ENCODE data around the gene MADCAM1.
"Not testable (repeated sequence)": the region's sequence is repeated elsewhere in the genome, so short reads cannot be mapped to it uniquely, and the experiment has no call there.

Gene MADCAM1

DNA sequence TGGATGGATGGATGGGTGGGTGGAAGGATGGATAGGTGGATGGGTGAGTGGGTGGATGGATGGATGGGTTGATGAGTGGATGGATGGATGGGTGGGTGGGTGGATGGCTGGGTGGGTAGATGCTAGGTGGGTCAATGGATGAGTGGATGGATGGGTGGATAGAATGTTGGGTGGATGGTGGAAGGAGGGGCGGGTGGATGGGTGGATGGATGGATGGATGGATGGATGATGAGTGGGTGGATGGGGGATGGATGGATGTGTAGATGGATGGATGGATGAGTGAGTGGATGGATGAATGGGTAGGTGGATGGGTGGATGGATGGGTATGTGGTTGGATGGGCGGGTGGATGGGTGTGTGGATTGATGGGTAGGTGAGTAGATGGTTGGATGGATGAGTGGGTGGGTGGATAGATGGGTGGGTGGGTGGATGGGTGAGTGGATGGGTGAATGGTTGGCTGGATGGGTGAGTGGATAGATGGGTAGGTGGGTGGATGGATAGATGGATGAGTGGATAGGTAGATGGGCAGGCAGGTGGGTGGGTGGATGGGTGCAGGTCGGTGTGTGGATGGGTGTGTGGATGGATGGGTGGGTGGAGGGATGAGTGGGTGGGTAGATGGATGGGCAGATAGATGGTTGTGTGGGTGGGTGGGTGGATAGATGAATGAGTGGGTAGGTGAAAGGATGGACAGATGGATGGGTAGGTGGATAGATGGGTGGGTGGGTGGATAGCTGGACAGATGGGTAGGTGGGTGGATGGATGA, 31.1 kb upstream of the MADCAM1 start:
- no peak for DNase-seq

DNA sequence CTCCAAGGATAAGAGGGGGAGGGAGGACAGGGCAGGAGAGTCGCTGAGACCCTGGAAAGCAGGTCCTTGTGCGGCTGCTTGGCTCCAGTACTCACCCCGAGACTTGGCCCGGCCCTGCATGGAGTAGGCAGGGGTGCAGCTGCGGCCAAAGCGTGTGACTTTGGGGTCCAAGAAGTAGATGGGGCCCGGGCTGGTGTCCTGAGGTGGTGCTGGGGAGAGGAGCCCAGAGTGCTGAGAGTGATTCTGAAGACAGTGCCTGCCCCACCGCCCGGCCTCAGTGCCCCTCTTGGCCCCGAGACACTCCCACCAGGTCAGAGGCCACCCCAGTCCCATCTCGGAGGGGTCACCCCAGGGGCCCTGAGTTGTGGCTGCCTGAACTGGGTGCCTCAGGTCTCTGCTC, 28.7 kb upstream of the MADCAM1 start:
- DNase-seq: no peak

DNA sequence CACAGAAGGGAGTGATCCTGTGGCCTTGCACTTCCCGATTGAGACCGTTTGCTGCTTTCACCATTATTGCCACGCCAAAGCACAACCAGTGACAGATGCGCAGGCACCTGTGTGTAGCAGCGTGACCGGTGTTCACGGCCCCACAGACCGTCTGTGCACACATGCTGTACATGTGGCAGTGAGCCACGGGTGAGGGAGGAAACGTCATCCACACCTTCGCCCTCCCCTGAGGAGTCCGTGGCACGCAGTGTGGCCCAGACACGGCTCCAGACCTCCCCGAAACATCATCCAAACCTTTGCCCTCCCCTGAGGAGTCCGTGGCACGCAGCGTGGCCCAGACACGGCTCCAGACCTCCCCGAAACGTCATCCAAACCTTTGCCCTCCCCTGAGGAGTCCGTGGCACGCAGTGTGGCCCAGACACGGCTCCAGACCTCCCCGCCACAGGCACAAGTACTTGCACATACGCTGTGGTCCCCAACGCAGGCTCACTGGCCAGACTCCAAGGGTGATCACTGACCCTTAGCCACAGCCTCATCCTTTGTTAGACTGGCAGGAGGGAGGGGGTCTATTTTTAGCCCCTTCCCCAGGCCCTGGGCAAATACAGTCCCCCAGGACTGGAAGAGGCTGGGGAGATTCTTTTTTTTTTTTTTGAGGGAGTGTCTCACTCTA, 27.6 kb upstream of the MADCAM1 start:
- DNase-seq: no peak

DNA sequence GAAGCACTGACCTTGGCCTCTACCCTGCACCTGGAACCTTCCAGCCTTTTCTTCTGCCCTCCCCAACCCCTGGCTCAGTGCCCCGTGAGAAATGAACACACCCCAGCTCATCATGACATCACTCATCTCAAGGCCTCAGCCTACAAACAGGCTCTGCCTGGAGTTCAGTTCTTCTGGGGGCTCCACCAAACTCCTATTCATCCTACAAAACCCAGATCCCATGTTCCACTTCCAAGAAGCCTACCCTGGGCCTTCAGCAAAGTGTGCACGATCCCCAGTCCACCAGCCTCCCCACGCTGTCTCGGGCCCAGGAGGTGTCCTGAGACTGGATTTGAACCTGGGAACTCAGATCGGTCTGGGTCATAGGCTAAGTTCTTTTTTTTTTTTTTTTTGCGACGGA, 26.5 kb upstream of the MADCAM1 start:
- no peak for DNase-seq

DNA sequence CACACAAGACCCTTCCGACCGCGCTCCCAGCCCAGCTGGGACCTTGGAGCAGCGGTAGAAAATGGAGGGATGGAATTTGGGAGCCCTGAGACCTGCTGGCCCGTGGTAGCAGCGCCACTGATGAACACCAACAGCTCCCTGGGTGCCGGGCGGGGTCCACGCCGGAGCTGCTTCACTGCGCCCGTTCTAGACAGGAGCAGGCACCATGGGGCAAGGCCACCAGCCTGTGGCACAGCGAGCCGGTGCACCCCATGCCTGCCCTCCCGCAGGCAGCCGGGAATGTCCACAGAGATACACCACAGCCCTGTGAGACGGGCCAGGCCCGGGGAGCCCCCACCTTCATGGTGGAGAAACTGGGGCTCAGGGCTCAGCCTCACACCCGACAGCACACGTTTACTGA, 25.6 kb upstream of the MADCAM1 start:
- no peak for DNase-seq

DNA sequence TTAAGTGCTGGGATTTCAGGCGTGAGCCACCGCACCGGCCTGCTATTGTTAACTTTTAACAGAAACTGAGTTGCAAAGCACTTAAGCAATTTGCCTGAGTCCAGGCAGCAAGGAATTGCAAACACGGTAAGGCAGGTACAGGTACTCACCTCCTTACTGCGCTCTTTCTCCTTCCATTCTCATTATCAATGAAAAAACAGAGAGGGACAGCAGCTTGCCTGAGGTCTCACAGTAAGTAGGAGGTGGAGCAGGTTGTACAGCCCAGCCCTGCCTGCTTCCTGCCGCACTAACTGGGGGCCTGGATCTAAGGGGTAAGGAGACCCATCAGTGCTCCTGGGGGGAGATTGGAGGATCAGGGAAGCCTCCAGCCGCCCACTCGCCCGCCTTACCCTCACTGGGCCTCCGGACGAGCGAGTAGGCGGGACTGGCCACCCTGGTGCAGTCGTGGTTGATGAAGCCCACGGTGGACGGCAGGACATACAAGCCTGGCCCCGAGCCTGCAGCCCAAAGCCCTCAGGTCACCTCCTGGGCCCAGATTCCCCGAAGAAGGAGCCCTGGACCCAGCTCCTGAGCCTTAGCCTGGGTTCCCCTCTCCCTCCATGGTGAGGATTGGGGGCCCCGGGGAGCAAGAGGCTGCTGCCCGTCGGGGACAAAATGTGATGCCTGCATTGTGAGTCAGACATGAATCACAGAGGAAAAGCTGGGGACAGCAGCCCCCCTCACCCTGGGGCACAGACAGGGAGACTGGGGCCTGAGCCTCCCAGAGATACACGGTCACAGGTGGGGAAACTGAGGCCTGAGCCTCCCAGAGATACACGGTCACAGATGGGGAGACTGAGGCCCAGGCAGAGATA, 24.1 kb upstream of the MADCAM1 start:
- no peak for DNase-seq

DNA sequence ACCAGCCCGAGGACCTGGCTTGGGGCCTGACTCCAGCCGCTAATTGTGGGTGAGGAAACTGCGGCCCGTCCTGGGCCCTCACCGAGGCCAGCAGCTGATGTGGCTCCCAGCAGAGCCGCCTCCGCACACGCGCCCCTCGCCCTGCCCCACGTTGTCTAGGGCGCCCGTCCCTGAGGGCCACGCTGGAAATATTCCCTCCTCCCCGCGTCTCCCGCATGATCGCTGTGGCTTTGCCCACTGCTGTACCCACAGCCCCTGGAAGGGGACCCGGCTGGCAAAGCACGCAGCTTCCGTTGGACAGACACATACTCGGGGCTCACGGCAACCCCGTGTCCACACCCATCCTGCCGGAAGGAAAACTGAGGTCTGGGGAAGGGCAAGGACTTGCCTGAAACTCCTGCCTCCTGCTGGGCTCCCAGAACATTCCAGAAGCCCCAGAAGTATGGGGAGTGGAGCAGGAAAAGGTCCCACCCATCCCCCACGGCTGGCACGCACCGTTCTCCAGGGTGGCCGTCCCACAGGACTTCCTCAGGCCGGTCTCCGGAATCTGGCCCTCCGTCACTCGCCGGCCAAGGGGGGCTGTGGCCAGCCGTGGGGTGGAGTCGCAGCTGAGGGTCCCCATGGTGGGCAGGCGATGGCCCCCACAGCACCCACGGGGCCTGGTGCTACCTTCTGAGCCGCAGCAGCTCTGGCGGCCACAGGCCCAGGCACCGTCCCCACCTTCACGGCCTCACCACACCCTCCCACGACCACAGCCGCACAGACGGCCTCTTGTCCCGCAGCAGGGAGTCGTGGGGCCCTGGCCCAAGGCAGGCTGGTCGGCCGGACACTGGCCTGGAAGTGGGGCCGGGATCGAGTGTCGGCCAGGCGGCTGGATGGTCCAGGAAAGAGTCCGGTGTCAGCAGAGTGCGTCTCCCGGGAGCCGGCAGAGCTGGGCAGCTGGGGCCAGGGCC, 21.9 kb upstream of the MADCAM1 start:
- no peak for DNase-seq

DNA sequence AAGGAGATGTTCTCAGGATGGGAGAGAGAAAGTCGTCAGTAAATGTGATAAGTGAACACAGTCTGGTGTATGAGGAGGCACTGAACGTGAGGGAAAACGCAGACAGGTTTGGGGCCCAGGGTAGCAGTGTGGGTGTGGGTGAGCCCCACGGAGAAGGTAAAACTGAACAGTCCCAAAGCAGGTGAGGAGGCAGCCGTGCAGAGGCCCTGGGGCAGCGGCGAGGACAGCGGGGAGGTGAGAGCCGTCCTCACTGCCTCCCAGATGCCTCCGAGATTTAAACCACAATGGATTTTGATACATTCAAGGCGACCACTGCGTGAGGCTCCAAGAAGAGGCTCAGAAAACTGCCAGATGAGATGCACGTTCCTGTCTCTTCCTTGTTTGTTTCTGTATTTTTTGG, 20.9 kb upstream of the MADCAM1 start:
- no peak for DNase-seq

DNA sequence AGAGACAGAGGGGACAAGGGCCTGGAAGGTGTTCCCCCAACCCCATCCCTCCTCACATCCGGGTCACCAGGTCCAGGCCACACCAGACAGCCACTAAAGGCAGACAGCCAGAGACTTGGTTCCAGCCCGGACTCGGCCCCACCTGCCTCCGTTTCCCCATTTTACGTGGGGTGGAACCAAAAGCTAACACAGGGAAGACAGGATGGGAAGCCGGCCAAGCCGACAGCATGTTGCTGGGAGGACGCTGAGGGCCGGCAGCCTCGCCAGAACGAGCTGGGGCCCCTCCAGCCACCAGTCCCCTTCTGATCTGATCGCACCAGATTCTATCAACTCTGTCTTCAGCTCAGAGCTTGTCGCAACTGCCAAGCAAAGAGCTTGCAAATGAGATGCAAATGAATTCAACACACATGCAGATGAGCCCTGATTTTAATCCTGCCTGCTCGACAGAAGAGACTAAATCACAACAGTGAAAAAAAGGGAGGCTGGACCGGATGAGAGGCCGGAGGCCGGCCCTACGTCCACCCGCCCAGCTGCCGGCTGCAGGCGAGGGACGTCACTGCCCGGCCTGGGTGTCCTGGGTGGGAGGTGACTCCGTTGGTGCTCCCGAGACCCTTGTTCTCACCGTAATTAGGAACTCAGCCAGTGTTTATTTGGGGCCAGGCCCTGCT, 17.9 kb upstream of the MADCAM1 start:
- DNase-seq: no peak

DNA sequence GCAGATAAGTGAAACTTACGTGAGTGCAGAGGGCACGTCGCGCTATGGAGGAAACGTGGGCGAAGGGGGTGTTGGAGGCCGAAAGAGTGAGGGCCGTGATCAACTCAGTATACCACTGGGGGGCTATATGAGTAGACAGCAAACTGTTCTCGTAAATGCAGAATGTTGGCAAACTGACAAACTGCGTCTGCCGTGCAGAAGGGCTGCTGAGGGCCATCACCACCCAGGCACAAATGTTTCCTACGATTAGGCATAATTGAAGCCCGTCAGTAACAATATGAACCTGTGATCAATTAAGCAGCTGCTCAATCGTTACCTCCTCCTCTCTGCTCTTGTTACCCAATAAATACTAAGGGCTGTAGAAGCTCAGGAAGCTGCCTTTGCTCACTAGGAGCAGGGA, 17.3 kb upstream of the MADCAM1 start:
- no peak for DNase-seq

DNA sequence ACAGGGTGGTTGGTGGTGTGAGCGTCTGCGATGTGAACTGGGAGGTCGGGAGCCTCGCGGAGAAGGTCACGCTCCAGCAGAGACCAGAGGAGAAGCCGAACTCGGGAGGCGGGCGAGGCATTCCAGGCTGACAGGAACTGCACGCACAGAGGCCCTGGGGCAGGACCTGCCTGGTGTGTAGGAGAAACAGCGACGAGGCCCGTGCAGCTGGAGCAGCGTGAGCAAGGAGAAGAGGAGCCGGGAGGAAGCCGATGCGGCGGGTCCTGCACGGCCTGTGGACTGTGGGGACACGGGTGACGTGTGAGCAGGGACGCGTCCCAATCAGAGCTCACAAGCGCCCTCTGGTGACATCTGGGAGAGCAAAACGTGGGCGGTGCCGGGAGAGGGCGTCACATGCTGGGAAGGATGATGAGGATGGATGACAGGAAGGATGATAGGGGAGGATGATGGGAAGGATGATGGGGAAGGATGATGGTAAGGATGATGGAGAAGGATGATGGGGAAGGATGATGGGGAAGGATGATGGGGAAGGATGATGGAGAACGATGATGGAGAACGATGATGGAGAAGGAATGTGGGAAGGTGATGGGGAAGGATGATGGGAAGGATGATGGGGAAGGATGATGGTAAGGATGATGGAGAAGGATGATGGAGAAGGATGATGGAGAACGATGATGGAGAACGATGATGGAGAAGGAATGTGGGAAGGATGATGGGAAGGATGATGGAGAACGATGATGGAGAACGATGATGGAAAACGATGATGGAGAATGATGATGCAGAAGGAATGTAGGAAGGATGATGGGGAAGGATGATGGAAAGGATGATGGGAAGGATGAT, 16.1 kb upstream of the MADCAM1 start:
- DNase-seq: peak; percentile 18

DNA sequence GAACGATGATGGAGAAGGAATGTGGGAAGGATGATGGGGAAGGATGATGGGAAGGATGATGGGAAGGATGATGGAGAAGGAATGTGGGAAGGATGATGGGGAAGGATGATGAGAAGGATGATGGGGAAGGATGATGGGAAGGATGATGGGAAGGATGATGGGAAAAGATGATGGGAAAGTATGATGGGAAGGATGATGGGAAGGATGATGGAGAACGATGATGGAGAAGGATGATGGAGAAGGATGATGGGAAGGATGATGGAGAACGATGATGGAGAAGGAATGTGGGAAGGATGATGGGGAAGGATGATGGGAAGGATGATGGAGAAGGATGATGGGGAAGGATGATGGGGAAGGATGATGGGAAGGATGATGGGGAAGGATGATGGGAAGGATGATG, 15.2 kb upstream of the MADCAM1 start:
- not testable (repeated sequence) for DNase-seq

DNA sequence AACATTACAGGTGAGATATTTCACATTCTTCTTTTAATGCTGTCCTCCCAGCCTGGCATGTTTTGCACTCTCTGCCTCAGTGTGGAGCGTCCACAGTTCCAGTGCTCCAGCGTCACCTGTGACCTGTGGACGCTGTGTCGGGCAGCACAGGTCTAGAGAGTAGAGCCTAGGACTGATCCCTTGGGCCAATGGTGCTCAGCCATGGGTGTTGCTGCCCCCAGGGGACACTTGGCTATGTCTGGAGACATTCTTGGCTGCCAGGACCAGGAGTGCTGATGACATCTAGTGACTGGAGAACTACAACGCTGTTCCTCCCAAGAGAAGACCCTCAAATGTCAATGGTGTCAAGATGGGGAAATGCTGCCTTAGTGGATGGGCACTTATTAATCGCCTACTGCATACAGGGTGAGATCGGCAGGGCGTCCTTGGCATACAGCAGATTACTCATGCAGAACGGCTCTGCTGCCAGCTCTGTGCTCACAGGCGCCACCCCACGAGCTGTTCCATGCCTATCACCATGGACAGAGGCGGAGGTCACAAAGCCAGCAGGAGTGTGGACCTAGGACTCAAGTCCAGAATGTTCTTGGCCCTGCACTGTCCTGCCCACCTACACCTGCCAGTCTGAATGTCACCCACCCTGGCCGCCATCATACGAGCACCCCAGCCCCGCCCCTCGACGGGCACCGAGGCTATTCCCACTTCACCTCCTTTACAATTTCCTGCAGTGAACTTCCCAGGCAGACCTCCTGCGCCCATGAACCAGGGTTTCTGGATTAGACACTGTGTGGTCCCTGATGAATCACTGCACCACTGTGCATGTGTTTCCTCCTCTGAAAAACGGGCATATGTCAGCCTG, 13.9 kb upstream of the MADCAM1 start:
- no peak for DNase-seq

DNA sequence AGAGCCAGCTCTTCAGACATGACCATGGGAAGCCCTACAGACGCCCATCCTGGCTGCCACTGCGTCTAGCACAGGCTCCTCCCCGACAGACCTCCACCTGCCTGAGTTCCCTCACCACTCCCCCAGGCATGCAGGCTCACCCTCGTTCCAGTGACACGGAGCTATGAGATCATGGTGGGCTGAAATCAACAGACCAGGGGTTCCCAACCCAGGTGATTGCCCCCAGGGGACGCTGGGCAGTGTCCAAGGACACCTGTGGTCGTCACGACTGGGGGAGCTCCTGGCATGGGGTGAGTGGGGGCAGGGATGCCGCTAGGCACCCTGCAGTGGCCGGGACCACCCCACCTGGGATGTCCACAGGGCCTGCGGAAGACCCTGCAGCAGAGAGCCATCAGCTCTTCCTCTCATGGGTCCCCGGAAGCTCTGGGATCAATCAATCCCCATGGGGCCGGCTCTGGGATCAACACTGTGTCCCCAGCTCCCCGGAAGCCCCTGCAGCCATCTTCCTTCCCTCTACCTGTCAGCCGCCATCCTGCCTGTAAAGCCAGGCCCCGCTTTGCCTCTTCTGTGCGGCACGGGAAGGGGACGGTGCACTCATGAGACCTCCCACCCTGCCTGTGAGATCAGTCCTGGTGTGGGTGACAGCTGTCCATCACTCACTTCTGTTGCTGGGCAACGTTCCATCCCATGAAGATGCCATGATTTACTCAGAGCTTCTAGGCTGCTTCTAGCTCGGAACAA, 12.8 kb upstream of the MADCAM1 start:
- no peak for DNase-seq

DNA sequence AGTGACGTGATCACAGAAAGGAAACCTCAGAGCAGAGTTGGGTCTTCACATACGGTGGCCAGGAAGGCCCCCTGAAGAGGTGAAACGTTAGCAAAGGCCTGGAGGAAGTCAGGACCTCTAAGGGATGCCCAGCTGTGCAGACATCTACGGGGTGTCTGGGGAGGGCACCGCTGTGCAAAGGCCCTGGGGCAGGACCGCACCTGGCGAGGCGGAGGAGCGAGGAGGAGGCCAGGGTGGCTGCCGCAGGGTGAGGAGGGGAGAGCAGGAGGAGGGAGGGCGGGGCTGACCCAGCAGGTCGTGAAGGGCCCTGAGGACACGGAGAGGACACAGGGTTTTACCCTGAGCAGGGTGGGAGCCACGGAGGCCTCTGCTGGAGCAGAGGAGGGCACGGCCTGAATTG, 11.8 kb upstream of the MADCAM1 start:
- DNase-seq: no peak

DNA sequence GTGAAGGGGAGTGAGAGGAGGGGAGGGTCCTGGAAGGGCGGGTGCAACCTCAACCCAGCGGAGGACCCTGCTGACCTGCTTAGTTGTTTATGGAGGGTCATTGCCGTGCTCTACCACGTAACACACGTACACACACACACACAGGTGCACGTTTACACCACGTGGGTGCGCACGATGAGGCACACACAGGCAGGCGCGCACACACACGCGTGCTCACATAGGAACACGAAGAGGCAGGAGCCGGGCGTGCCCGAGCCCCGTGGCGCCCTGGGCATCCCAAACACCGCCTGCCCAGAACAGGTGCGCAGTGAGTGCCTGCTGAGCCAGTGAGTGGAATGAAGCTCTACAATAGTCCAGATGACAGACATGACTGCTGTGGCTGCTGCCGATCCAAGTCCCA, 11.2 kb upstream of the MADCAM1 start:
- DNase-seq: no peak

DNA sequence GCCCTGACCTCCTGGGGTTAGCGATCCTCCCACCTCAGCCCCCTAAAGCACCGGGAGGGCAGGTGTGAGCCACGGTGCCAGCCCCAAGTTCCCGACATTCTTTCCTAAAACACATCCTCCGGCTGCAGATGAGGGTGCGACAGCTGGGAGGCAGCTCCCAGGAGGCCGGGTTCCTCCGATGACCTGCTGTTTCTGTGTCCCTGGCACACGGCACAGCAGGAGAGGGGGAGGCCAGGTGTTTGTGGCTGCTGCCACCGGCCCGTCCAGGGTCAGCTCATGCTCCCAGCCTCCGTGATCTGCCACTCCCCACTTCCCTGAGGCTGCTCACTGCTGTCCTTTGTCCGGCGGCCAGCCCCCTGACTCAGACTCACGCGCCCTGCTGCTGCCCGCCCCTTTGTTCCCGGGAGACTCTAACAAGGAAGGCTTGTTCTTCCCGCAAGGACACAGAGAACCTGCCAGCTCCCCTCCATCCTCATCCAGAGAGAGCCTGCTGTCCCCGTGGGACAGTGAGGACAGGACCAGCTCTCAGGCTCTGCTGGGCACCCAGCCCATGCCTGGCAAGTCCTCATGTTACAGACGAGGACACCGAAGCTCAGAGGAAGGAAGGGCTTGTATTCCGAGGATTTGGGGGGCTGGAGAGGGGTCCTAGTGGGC, 10.6 kb upstream of the MADCAM1 start:
- no peak for DNase-seq

DNA sequence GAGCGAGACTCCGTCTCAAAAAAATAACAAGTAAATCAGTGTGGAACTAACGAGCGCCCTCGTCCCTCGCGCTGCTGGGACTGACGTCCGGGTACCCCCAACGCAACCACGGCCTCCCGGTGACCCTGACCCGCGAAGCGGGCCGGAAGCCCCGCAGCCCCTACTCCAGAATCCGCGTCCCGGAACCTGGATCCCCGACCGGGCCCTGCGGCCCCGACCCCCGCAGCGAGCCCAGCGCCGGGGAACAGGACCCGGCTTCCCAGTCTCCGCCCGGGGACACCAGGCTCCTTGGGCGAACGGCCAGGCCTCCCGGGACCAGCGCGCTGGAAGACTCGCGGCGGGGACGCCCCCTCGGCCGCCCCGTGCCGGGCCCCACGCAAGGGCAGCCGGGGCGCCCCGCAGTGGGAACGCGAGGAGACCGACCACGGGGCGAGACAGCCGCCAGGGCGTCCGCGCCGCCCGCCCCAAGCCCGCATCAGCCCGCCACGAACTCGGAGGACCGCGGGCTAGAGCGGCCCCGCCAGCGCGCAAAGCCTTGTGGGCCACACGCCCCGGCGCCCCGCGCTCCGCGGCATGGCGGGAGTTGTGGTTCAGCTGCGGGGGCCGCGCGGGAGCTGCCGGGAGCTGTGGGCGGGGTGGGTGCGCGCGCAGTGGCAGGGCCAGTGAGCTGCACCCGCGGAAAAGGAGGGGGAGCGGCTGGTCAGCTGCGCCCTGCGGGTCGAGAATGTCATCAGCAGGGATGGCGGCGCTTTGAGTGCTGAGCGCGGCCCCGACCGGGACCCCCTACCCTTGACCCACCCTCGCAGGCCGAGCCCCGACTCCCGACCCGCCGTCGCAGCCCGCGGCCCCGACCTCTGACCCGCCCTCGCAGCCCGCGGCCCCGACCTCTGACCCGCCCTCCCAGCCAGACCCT, 7.5 kb upstream of the MADCAM1 start:
- peak; percentile 93 for DNase-seq
